A549 (cell line): ENCODE data around the gene LOX. TPM values are rescaled to one million over a fixed set of nuclear protein-coding genes. Genes with fewer than 3 reads are reported as not detected.

ENCODE experiments used
- ATAC-seq, 2 experiments: fragments of 200-7000 bp in 1 of 2; fragments of >200 bp in 1 of 2; cut with Nextera tagmentation in 1 of 2; cut with Tn5 transposase in 1 of 2; 3 replicates each; pipeline versions ENCODE4 v1.8.0 to v1.9.1; 2018 to 2020; ENCODE audit warnings: mild to moderate bottlenecking in 1 of 2, moderate library complexity in 1 of 2
- CTCF ChIA-PET: fragments of 300-600 bp; sonication (Branson Sonifier 250); formaldehyde crosslinking; extraction: SDS; loops from one replicate; lab custom pipeline; 2021; ENCODE audit warnings: antibody characterized with exemption, inconsistent platforms; lab: Yijun Ruan, JAX
- POLR2A ChIA-PET: fragments of 350-600 bp; formaldehyde crosslinking; extraction: SDS; loops from one replicate; lab custom pipeline; 2021; ENCODE audit warnings: antibody characterized with exemption, inconsistent platforms; lab: Yijun Ruan, JAX
- DNase-seq, 2 experiments: peaks; one replicate each; pipeline versions ENCODE4 v3.0.0 to v3.0.0-alpha.2; 2011 to 2016; ENCODE audit warnings: low read depth in 1 of 2, low spot score in 1 of 2
- FAIRE-seq: peaks from 2 replicates; lab custom pipeline; 2011; peaks lifted over from hg19 to GRCh38; lab: Jason Lieb, UNC
- H3K27ac ChIP-seq, 2 experiments: fragments of >200 bp; sonication (Bioruptor Twin); formaldehyde crosslinking; 3 replicates each; pipeline ENCODE4 v1.5.1; 2016 to 2017
- H3K4me1 ChIP-seq: fragments of >200 bp; sonication (Bioruptor Twin); formaldehyde crosslinking; 3 replicates; pipeline ENCODE4 v1.6.1; 2016
- H3K4me2 ChIP-seq: fragments of >200 bp; sonication (Bioruptor Twin); formaldehyde crosslinking; 3 replicates; pipeline ENCODE4 v1.6.1; 2016
- H3K4me3 ChIP-seq: fragments of >200 bp; sonication (Bioruptor Twin); formaldehyde crosslinking; 3 replicates; pipeline ENCODE4 v1.5.1; 2016
- H3K9me3 ChIP-seq: fragments of >200 bp; sonication (Bioruptor Twin); formaldehyde crosslinking; 3 replicates; pipeline ENCODE4 v1.6.1; 2016
- BCL3 ChIP-seq: fragments of >200 bp; sonication (Bioruptor Twin); formaldehyde crosslinking; IDR thresholded peaks from 3 replicates; pipeline ENCODE4 v1.6.1; 2016
- CBX8 ChIP-seq: fragments of 200-600 bp; sonication (generic); IDR thresholded peaks from 2 replicates; pipeline ENCODE4 v1.6.1; 2016
- CTCF ChIP-seq: fragments of >200 bp; sonication (Bioruptor Twin); formaldehyde crosslinking; IDR thresholded peaks from 3 replicates; pipeline ENCODE4 v1.5.1; 2016
- E2F6 ChIP-seq: IDR thresholded peaks from 2 replicates; pipeline ENCODE4 v1.6.1; 2012; ENCODE audit warnings: low read depth, borderline replicate concordance
- ELK1 ChIP-seq: fragments of 150-350 bp; IDR thresholded peaks from 2 replicates; pipeline ENCODE4 v1.6.1; 2014; ENCODE audit warnings: low read depth, mild to moderate bottlenecking, low read length
- EP300 ChIP-seq, 2 experiments: fragments of >200 bp; sonication (Bioruptor Twin); formaldehyde crosslinking; IDR thresholded peaks; 2 replicates in 1 of 2; 3 replicates in 1 of 2; pipeline ENCODE4 v1.6.1; 2016 to 2017
- FOXS1 ChIP-seq: fragments of 250-450 bp; sonication (Bioruptor Pico); IDR thresholded peaks from 2 replicates; pipeline ENCODE4 v1.5.0; 2020; ENCODE audit warnings: mild to moderate bottlenecking, moderate library complexity
- GATA3 ChIP-seq: IDR thresholded peaks from 2 replicates; pipeline ENCODE4 v1.6.1; 2012; ENCODE audit warnings: borderline replicate concordance
- HDAC2 ChIP-seq: fragments of 200-600 bp; sonication (generic); IDR thresholded peaks from 2 replicates; pipeline ENCODE4 v1.6.1; 2016
- HOXB5 ChIP-seq: fragments of 250-450 bp; sonication (Bioruptor Pico); IDR thresholded peaks from 2 replicates; pipeline ENCODE4 v1.5.0; 2020; ENCODE audit warnings: mild to moderate bottlenecking, moderate library complexity
- JUN ChIP-seq, 2 experiments: fragments of >200 bp; sonication (Bioruptor Twin); formaldehyde crosslinking; IDR thresholded peaks; 2 replicates in 1 of 2; 3 replicates in 1 of 2; pipeline ENCODE4 v1.6.1; 2016 to 2017
- MAX ChIP-seq: IDR thresholded peaks from 2 replicates; pipeline ENCODE4 v1.6.1; 2012
- MYC ChIP-seq: IDR thresholded peaks from 2 replicates; pipeline ENCODE4 v1.6.1; 2012; ENCODE audit warnings: mild to moderate bottlenecking, inconsistent platforms, low read length, improper control_type of control experiment, borderline replicate concordance
- NPAS2 ChIP-seq: fragments of 250-450 bp; sonication (Bioruptor Pico); IDR thresholded peaks from 2 replicates; pipeline ENCODE4 v1.8.0; 2022; ENCODE audit warnings: mild to moderate bottlenecking, moderate library complexity, borderline replicate concordance
- NR3C1 ChIP-seq: fragments of >200 bp; sonication (Bioruptor Twin); formaldehyde crosslinking; IDR thresholded peaks from 3 replicates; pipeline ENCODE4 v1.6.1; 2017
- PHF8 ChIP-seq: fragments of 200-600 bp; sonication (generic); IDR thresholded peaks from 2 replicates; pipeline ENCODE4 v1.6.1; 2016; ENCODE audit warnings: low read depth, mild to moderate bottlenecking, antibody characterized with exemption, moderate library complexity, borderline replicate concordance
- POLR2A ChIP-seq: IDR thresholded peaks from 2 replicates; pipeline ENCODE4 v1.6.1; 2012; ENCODE audit warnings: mild to moderate bottlenecking, low read length
- REST ChIP-seq: fragments of 200-600 bp; sonication (generic); IDR thresholded peaks from 2 replicates; pipeline ENCODE4 v1.6.1; 2016; ENCODE audit warnings: antibody characterized with exemption, mild to moderate bottlenecking, moderate library complexity
- RNF2 ChIP-seq: fragments of 200-600 bp; sonication (generic); IDR thresholded peaks from 2 replicates; pipeline ENCODE4 v1.6.1; 2016; ENCODE audit warnings: low read depth, mild to moderate bottlenecking, antibody characterized with exemption, moderate library complexity, borderline replicate concordance
- USF2 ChIP-seq: fragments of 450-650 bp; IDR thresholded peaks from 2 replicates; pipeline ENCODE4 v1.6.1; 2014; ENCODE audit warnings: antibody characterized with exemption
- ZFP36 ChIP-seq: fragments of 450-650 bp; IDR thresholded peaks from 2 replicates; pipeline ENCODE4 v1.6.1; 2014; ENCODE audit warnings: borderline replicate concordance; ENCODE audit not compliant: partially characterized antibody
- ZNF302 ChIP-seq: fragments of 250-450 bp; sonication (Bioruptor Pico); IDR thresholded peaks from 2 replicates; pipeline ENCODE4 v1.9.0; 2021; ENCODE audit warnings: inconsistent platforms, mild to moderate bottlenecking, moderate library complexity
- ZSCAN20 ChIP-seq: fragments of 250-450 bp; sonication (Bioruptor Pico); IDR thresholded peaks from 2 replicates; pipeline ENCODE4 v1.8.0; 2022; ENCODE audit warnings: mild to moderate bottlenecking, moderate library complexity
- WGBS: methylation state at CpG from one replicate; pipeline ENCODE4 v1.1.6; 2017; ENCODE audit errors: missing lambda C conversion rate; 5-methylcytosine and 5-hydroxymethylcytosine counted together
- polyA plus RNA-seq, 4 experiments: library from polyadenylated mRNA; depleted of rRNA in 3 of 4; stranded (reverse); fragments of >200 nt; fragmentation: RNase III in 1 of 4; extraction: RNeasy Plus Mini Kit Qiagen cat#74134 plus additional on column Dnase treatment in 1 of 4; gene quantifications; 2 replicates in 3 of 4; 3 replicates in 1 of 4; pipeline ENCODE4 v1.2.3, GENCODE V29; 2011 to 2017

Gene LOX
- polyA plus RNA-seq, 2 of the 4 experiments (the other 2 are of a cell fraction): 0.34 to 0.36 TPM

GRCh38 chr5:122091936-122092600, 14.0 kb upstream of the LOX start (continued):
- TF ChIP-seq ZFP36: no peak
- no peak for TF ChIP-seq POLR2A
- TF ChIP-seq BCL3: no peak

GRCh38 chr5:122089096-122090013, 11.3 kb upstream of the LOX start:
- Histone ChIP-seq H3K27ac (no peak overlapping the region), H3K4me3 (no peak overlapping the region), H3K4me1 (no peaks in the 10 kb centered on the region), H3K4me2 (no peak overlapping the region), H3K9me3 (no peaks in the 10 kb centered on the region)
- FAIRE-seq (no peak), DNase-seq (no peak), ATAC-seq (no peak)
- 65% methylated on average over 2 of the region's 2 CpGs for WGBS
- TF ChIP-seq RNF2 (no peak), REST (no peak), CTCF (no peak), HDAC2 (no peak)
- CTCF ChIA-PET: interaction anchor here (1.0 to 8.3 kb wide), 3 partner anchors 11 to 67 kb away, joined by 3 to 36 read pairs (median 4); partner anchors contain the start of gene LOX
- POLR2A ChIA-PET: no interaction called here

GRCh38 chr5:122085041-122085440, 7.0 kb upstream of the LOX start:
- DNase-seq (no peak), FAIRE-seq (no peak), ATAC-seq (no peak)
- Histone ChIP-seq H3K4me1 (no peaks in the 10 kb centered on the region), H3K4me3 (no peak overlapping the region), H3K27ac (no peak overlapping the region), H3K9me3 (no peaks in the 10 kb centered on the region), H3K4me2 (no peak overlapping the region)
- POLR2A ChIA-PET: no interaction called here
- WGBS: 75% methylated on average over 3 of the region's 3 CpGs
- TF ChIP-seq HOXB5 (CRISPR knock-in tag): no peak
- no peak for TF ChIP-seq MAX
- no peak for TF ChIP-seq HDAC2
- TF ChIP-seq NPAS2: no peak
- no peak for TF ChIP-seq ELK1
- TF ChIP-seq JUN (IDR thresholded peaks at IDR 0.05): no peak
- TF ChIP-seq E2F6: no peak
- TF ChIP-seq USF2: no peak
- TF ChIP-seq POLR2A: no peak
- no peak for TF ChIP-seq CBX8
- no peak for TF ChIP-seq FOXS1 (CRISPR knock-in tag)
- no peak for TF ChIP-seq MYC
- TF ChIP-seq ZNF302 (CRISPR knock-in tag): no peak
- TF ChIP-seq NR3C1: no peak
- TF ChIP-seq ZSCAN20: no peak
- TF ChIP-seq EP300 (IDR thresholded peaks at IDR 0.05): no peak
- no peak for TF ChIP-seq PHF8
- no peak for TF ChIP-seq GATA3
- CTCF ChIA-PET: interaction anchor here (0.9 to 1.2 kb wide), 2 partner anchors 9 to 17 kb away, joined by 3 to 5 read pairs; no protein-coding TSS in a partner anchor
